ENCODE results near the gene KCTD14. TPM values are rescaled to one million over a fixed set of nuclear protein-coding genes. Genes with fewer than 3 reads are reported as not detected.

KCTD14 gene
- total RNA-seq, 4 donors from 2014 or later, result 0.19 to 5.3 (median 3.3) TPM

GRCh38 chr11:78011301-78011700 is 11.8 kb downstream of the KCTD14 start:
- 72 to 82% methylated on average over 2 of the region's 2 CpGs for WGBS, 2 donors
- intact Hi-C loops (cut with DNase I; ENCODE audit: low total_unique reads), result no loop called here

DNA sequence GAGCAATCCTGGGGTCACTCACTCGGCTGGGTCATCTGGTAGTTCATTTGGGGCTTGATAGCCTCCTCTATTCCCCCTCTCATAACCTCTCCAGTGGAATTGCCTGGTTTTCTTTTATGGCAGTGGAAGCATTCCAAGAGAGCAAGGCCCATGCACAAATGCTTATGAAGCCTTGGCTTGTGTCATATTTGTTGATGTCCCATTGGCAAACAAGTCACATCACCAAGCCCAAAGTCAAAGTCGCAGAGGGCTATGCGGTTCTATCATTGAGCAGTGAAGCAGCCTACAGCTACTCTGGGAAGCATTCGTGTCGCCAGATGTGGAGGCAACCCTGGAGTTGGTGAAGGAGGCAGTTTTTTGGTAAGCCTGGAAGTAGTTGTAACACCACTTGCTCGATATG is 12.3 kb downstream of the KCTD14 start:
- H3K4me3 ChIP-seq (ENCODE audit: low read depth, poor library complexity, severe bottlenecking), result no peak overlapping the region
- intact Hi-C loops (cut with DNase I; ENCODE audit: low total_unique reads), result no loop called here
- no peak for DNase-seq (ENCODE audit: low spot score in 2 of 2)
- WGBS, 2 donors, result 91 to 94% methylated on average over 6 of the region's 6 CpGs
- no peak for TF ChIP-seq POLR2A (IDR thresholded peaks at IDR 0.05)
- TF ChIP-seq, protein P1, sequence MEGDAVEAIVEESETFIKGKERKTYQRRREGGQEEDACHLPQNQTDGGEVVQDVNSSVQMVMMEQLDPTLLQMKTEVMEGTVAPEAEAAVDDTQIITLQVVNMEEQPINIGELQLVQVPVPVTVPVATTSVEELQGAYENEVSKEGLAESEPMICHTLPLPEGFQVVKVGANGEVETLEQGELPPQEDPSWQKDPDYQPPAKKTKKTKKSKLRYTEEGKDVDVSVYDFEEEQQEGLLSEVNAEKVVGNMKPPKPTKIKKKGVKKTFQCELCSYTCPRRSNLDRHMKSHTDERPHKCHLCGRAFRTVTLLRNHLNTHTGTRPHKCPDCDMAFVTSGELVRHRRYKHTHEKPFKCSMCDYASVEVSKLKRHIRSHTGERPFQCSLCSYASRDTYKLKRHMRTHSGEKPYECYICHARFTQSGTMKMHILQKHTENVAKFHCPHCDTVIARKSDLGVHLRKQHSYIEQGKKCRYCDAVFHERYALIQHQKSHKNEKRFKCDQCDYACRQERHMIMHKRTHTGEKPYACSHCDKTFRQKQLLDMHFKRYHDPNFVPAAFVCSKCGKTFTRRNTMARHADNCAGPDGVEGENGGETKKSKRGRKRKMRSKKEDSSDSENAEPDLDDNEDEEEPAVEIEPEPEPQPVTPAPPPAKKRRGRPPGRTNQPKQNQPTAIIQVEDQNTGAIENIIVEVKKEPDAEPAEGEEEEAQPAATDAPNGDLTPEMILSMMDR (IDR thresholded peaks at IDR 0.05), result no peak

More at GRCh38 chr11:78011301-78011700, 11.8 kb downstream of the KCTD14 start:
- TF ChIP-seq, protein P1 (IDR thresholded peaks at IDR 0.05), result no peak
- TF ChIP-seq POLR2A (IDR thresholded peaks at IDR 0.05), result no peak
- DNase-seq (ENCODE audit: low spot score in 2 of 2), result no peak
- no peak overlapping the region for H3K4me3 ChIP-seq (ENCODE audit: low read depth, poor library complexity, severe bottlenecking)

DNA sequence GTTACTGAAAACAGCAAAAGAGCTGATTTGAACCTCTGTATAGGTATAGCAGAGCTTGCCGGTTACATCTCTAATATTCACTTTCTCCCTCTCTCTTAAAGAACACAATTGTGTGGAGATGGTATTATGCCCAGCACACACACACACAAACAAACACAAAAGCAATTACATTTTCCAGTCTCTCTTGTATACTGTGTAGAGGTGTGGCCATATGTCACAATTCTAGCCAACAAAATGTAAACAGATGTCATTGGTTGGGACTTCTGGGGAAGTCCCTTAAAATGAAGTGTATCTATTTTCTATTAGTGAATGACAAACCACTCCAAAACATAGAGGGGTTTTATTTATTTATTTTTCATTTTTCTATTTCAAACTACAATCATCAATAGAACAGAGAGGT is 12.8 kb downstream of the KCTD14 start:
- intact Hi-C loops (cut with DNase I; ENCODE audit: low total_unique reads), result no loop called here
- TF ChIP-seq, protein P1 (IDR thresholded peaks at IDR 0.05), result no peak
- no peak for TF ChIP-seq POLR2A (IDR thresholded peaks at IDR 0.05)
- no peak overlapping the region for H3K4me3 ChIP-seq (ENCODE audit: low read depth, poor library complexity, severe bottlenecking)
- DNase-seq (ENCODE audit: low spot score in 2 of 2), result no peak
- WGBS, 2 donors, result 82 to 100% methylated on average over 1 of the region's 1 CpG

- DNase-seq (ENCODE audit: low spot score in 2 of 2), result peak in 1 of 2 donors; percentile 45
- no peak overlapping the region for H3K4me3 ChIP-seq (ENCODE audit: low read depth, poor library complexity, severe bottlenecking)
- no peak for TF ChIP-seq POLR2A (IDR thresholded peaks at IDR 0.05)
- TF ChIP-seq, protein P1 (IDR thresholded peaks at IDR 0.05), result no peak
- 92 to 95% methylated on average over 2 of the region's 2 CpGs for WGBS, 2 donors
- intact Hi-C loops (cut with DNase I; ENCODE audit: low total_unique reads), result no loop called here
These were observed 14.0 kb downstream of the KCTD14 start for GRCh38 chr11:78009062-78009461.

DNA sequence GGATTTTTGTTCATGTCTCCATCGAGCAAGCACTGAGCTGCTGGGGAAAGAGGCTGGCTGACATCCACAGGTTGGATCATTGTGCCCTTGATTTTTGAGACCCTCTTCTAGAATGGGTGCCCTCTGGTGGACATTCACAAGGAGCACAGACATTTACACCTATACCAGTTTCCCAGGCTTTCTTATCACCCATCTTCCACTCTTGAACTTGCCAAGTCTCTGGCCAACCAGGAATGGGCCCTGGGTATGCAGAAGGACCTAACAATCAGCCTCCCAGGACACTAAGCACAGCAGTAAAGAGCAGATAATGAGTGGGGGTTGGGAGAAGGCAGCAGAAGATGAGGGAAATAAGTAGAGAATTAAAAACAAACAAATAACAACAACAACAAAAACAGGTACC is 22.9 kb downstream of the KCTD14 start:
- no peak overlapping the region for H3K4me3 ChIP-seq (ENCODE audit: low read depth, poor library complexity, severe bottlenecking)
- TF ChIP-seq, protein P1 (IDR thresholded peaks at IDR 0.05), result no peak
- TF ChIP-seq POLR2A (IDR thresholded peaks at IDR 0.05), result no peak
- 0% methylated on average over 1 of the region's 1 CpG for WGBS, 2 donors
- intact Hi-C loops (cut with DNase I; ENCODE audit: low total_unique reads), result no loop called here
- no peak for DNase-seq (ENCODE audit: low spot score in 2 of 2)

DNA sequence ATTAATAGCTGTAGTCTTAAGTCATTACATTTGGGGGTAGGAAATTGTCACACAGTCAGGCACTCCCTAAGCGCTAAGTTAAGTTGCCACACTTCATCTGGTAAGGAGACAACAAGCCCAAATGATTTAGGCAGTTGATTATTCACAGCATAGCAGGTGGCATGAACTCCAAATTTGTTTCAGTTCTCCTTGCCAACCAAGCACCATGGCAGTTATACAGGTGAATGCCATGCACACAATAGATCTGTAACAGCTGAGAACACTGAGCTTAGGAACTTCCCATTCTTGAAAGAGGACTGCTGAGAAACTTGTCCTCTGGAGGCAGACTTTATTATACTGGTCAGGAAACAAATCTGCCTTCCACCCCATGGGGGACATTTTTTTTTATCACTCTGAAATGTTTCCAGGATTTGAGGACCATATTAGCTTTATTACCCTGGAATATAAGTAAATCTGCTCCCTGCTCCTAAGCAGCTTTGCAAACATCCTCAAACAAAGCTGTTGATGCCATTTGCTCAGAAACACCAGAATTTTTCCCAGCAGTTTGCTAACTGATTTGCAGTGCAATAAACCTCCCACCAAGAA is 23.5 kb downstream of the KCTD14 start:
- TF ChIP-seq, protein P1 (IDR thresholded peaks at IDR 0.05), result no peak
- no peak for TF ChIP-seq POLR2A (IDR thresholded peaks at IDR 0.05)
- 94 to 100% methylated on average over 1 of the region's 1 CpG for WGBS, 2 donors
- no peak overlapping the region for H3K4me3 ChIP-seq (ENCODE audit: low read depth, poor library complexity, severe bottlenecking)
- DNase-seq (ENCODE audit: low spot score in 2 of 2), result no peak
- intact Hi-C loops (cut with DNase I; ENCODE audit: low total_unique reads), result no loop called here
